WERI-Rb-1 (cell line): ENCODE data around the gene KCNAB1.

Source experiments
- DNase-seq: peaks from one replicate; pipeline ENCODE4 v3.0.0-alpha.2; 2020
- H3K27ac ChIP-seq: fragments of 250-450 bp; sonication (Bioruptor Pico); 2 replicates; pipeline ENCODE4 v1.5.1; 2020; ENCODE audit warnings: mild to moderate bottlenecking, moderate library complexity
- H3K27me3 ChIP-seq: fragments of 250-450 bp; sonication (Bioruptor Pico); 2 replicates; pipeline ENCODE4 v1.5.1; 2021; ENCODE audit warnings: mild to moderate bottlenecking, low read depth, moderate library complexity; ENCODE audit not compliant: insufficient read depth, severe bottlenecking
- H3K36me3 ChIP-seq: fragments of 250-450 bp; sonication (Bioruptor Pico); 2 replicates; pipeline ENCODE4 v1.5.1; 2020; ENCODE audit warnings: mild to moderate bottlenecking, moderate library complexity
- H3K4me3 ChIP-seq: 2 replicates; pipeline ENCODE4 v1.5.1; 2011; ENCODE audit warnings: low read depth, mild to moderate bottlenecking, control low read depth, low read length
- H3K9me3 ChIP-seq: fragments of 250-450 bp; sonication (Bioruptor Pico); 2 replicates; pipeline ENCODE4 v1.5.1; 2021; ENCODE audit warnings: mild to moderate bottlenecking, moderate library complexity; ENCODE audit not compliant: severe bottlenecking
- CTCF ChIP-seq: IDR thresholded peaks from 2 replicates; pipeline ENCODE4 v1.5.1; 2011; ENCODE audit warnings: low read depth, mild to moderate bottlenecking, control low read depth, inconsistent platforms, low read length

KCNAB1 gene

DNA sequence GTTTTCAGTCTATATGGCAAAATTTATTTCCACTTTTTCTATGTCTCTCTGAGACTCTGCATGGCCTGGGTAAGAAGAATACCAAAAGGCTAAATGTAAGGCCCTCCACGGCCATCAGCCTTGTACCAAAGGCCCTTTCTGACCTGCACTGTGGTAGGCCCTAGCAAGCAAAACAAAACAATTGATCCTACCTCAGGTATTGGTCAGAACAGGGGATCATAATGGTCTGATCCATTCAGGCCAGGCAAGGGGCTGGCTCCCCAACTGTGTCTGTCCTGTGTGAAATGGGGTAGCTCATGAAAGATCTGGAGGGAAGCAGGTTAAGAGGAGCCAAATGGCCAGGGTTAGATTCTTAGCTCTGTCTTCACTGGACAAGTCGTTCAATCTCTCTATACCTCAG is 253.3 kb downstream of the KCNAB1 start:
- H3K27me3 ChIP-seq: no peaks in the 10 kb centered on the region
- no peak for DNase-seq
- no peaks in the 10 kb centered on the region for H3K36me3 ChIP-seq
- H3K27ac ChIP-seq: no peak overlapping the region
- TF ChIP-seq CTCF: no peak
- H3K9me3 ChIP-seq: no peaks in the 10 kb centered on the region
- H3K4me3 ChIP-seq: no peak overlapping the region

DNA sequence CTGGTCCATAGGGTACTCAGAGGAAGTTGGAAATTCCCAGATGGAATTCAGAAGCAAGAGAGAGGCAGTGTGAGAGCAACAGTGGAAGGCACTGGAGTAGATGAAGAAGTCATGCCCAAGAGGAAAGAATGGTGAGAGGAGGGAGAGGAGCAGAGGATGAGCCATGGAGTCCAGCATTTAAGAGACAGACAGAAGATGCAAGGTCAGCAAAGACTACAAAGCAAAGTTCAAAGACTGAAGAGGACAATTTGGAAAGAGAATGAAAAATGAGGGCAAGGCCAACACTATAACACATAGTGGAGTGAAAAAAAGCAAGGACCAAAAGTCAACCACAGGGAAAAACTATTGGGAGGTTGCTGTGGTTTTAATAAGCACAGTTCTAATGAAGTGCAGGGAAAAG is 255.8 kb downstream of the KCNAB1 start:
- DNase-seq: no peak
- Histone ChIP-seq H3K4me3 (no peak overlapping the region), H3K27me3 (peaks cover 8% of the 10 kb centered on the region), H3K27ac (no peak overlapping the region), H3K36me3 (no peaks in the 10 kb centered on the region), H3K9me3 (no peaks in the 10 kb centered on the region)
- TF ChIP-seq CTCF: no peak

- H3K36me3 ChIP-seq: no peaks in the 10 kb centered on the region
- TF ChIP-seq CTCF: no peak
- H3K27ac ChIP-seq: no peak overlapping the region
- DNase-seq: no peak
- H3K9me3 ChIP-seq: no peaks in the 10 kb centered on the region
- peaks cover 10% of the 10 kb centered on the region for H3K27me3 ChIP-seq
- H3K4me3 ChIP-seq: no peak overlapping the region
Observed at GRCh38 chr3:156377266-156377665, 256.9 kb downstream of the KCNAB1 start.

GRCh38 chr3:156377718-156378117 is 257.3 kb downstream of the KCNAB1 start:
- Histone ChIP-seq H3K27ac (no peak overlapping the region), H3K9me3 (no peaks in the 10 kb centered on the region), H3K36me3 (no peaks in the 10 kb centered on the region), H3K27me3 (peaks cover 10% of the 10 kb centered on the region), H3K4me3 (no peak overlapping the region)
- TF ChIP-seq CTCF: no peak
- DNase-seq: no peak

GRCh38 chr3:156378871-156379270 is 258.5 kb downstream of the KCNAB1 start:
- peak; percentile 12 for DNase-seq
- Histone ChIP-seq H3K9me3 (no peaks in the 10 kb centered on the region), H3K4me3 (no peak overlapping the region), H3K27ac (no peak overlapping the region), H3K27me3 (peaks cover 10% of the 10 kb centered on the region), H3K36me3 (no peaks in the 10 kb centered on the region)
- no peak for TF ChIP-seq CTCF

DNA sequence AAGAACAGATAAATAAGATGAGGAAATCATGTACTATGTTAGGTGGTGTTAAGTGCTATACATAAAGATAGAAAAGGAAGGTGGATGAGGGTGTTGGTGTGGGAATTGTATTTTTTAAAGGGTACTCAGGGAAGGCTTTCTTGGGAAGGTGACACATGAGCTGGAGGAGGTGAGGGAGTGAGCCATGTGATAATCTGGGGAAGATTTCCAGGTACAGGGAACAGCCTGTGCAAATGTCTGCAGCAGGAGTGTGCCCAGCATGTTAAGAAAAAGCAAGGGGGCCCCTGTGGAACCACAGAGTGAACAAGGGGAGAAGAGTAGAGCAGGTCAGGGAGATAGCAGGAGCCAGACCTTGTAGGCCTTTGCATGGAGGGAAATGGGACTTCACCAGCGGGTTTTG is 258.9 kb downstream of the KCNAB1 start:
- TF ChIP-seq CTCF: no peak
- no peak for DNase-seq
- no peak overlapping the region for H3K27ac ChIP-seq
- H3K36me3 ChIP-seq: no peaks in the 10 kb centered on the region
- no peaks in the 10 kb centered on the region for H3K9me3 ChIP-seq
- no peak overlapping the region for H3K4me3 ChIP-seq
- peaks cover 10% of the 10 kb centered on the region for H3K27me3 ChIP-seq
